ENCODE results near the gene RAB7B.

The RAB7B gene

GRCh38 chr1:206022766-206023165 is 19.6 kb upstream of the RAB7B start:
- no peak for DNase-seq (ENCODE audit: low read depth in 3 of 3, low spot score in 1 of 3)

GRCh38 chr1:206021626-206022365 is 18.6 kb upstream of the RAB7B start:
- DNase-seq (ENCODE audit: low read depth in 3 of 3, low spot score in 1 of 3), result no peak

- DNase-seq (ENCODE audit: low read depth in 3 of 3, low spot score in 1 of 3), result no peak
Measured at GRCh38 chr1:206021008-206021625, 17.9 kb upstream of the RAB7B start.

- DNase-seq (ENCODE audit: low read depth in 3 of 3, low spot score in 1 of 3), result no peak
Measured at GRCh38 chr1:206020393-206021007, 17.3 kb upstream of the RAB7B start.

- no peak for DNase-seq (ENCODE audit: low read depth in 3 of 3, low spot score in 1 of 3)
Measured at GRCh38 chr1:206015071-206015470, 11.9 kb upstream of the RAB7B start.

GRCh38 chr1:206014601-206015000 is 11.4 kb upstream of the RAB7B start:
- DNase-seq (ENCODE audit: low read depth in 3 of 3, low spot score in 1 of 3), result no peak

GRCh38 chr1:206013026-206013795 is 10.0 kb upstream of the RAB7B start:
- no peak for DNase-seq (ENCODE audit: low read depth in 3 of 3, low spot score in 1 of 3)

- DNase-seq (ENCODE audit: low read depth in 3 of 3, low spot score in 1 of 3), result no peak
Measured at GRCh38 chr1:206012086-206012859, 9.1 kb upstream of the RAB7B start.

GRCh38 chr1:206011057-206011456 is 7.9 kb upstream of the RAB7B start:
- DNase-seq (ENCODE audit: low read depth in 3 of 3, low spot score in 1 of 3), result no peak

- no peak for DNase-seq (ENCODE audit: low read depth in 3 of 3, low spot score in 1 of 3)
Measured at GRCh38 chr1:206010060-206010459, 6.9 kb upstream of the RAB7B start.

GRCh38 chr1:206006946-206007345 is 3.8 kb upstream of the RAB7B start:
- DNase-seq (ENCODE audit: low read depth in 3 of 3, low spot score in 1 of 3), result no peak

GRCh38 chr1:206005778-206006180 is 2.6 kb upstream of the RAB7B start:
- DNase-seq (ENCODE audit: low read depth in 3 of 3, low spot score in 1 of 3), result no peak

- no peak for DNase-seq (ENCODE audit: low read depth in 3 of 3, low spot score in 1 of 3)
Measured at GRCh38 chr1:206005234-206005633, 2.0 kb upstream of the RAB7B start.

- no peak for DNase-seq (ENCODE audit: low read depth in 3 of 3, low spot score in 1 of 3)
Measured at GRCh38 chr1:206004826-206005225, 1.6 kb upstream of the RAB7B start.

- no peak for DNase-seq (ENCODE audit: low read depth in 3 of 3, low spot score in 1 of 3)
Measured at GRCh38 chr1:206003854-206004800, 932 bp upstream of the RAB7B start.

- DNase-seq (ENCODE audit: low read depth in 3 of 3, low spot score in 1 of 3), result no peak
Measured at GRCh38 chr1:206002160-206002559, 1.0 kb downstream of the RAB7B start.

GRCh38 chr1:206001476-206001888 is 1.7 kb downstream of the RAB7B start:
- DNase-seq (ENCODE audit: low read depth in 3 of 3, low spot score in 1 of 3), result no peak

GRCh38 chr1:206000641-206001339 is 2.4 kb downstream of the RAB7B start:
- DNase-seq (ENCODE audit: low read depth in 3 of 3, low spot score in 1 of 3), result no peak

Measured in stimulated activated CD4-positive, alpha-beta T cell treated with anti-CD3 and anti-CD28 coated beads, TNF-alpha, amount 100 ng/mL, for 1 hour (primary cell).